Activated naive CD8-positive, alpha-beta T cell treated with anti-CD3 and anti-CD28 coated beads, Interleukin-2, amount 10 ng/mL, durations not matched to agents 7 days and 5 days (primary cell): ENCODE measurements around the gene TNFRSF19. TPM values are rescaled to one million over a fixed set of nuclear protein-coding genes. Genes with fewer than 3 reads are reported as not detected.

ENCODE experiments used
- ATAC-seq: fragments of 150-1000 bp; cut with Tn5 transposase; one replicate; pipeline ENCODE4 v1.10.0; 2021; ENCODE audit warnings: low read depth, moderate library complexity
- POLR2A ChIA-PET: fragments of 350-600 bp; sonication (Branson Sonifier 250); formaldehyde crosslinking; loops from one replicate; lab custom pipeline; 2021; ENCODE audit warnings: antibody characterized with exemption; lab: Charles Lee
- DNase-seq: peaks from one replicate; pipeline ENCODE4 v3.0.0; 2021
- H3K27ac Mint-ChIP-seq: one replicate; pipeline ENCODE4 v1.8.0; 2022; ENCODE audit warnings: mild to moderate bottlenecking, mixed read lengths
- H3K27me3 Mint-ChIP-seq: one replicate; pipeline ENCODE4 v1.8.0; 2022; ENCODE audit warnings: mild to moderate bottlenecking, moderate library complexity, mixed read lengths
- H3K36me3 Mint-ChIP-seq: one replicate; pipeline ENCODE4 v1.8.0; 2021; ENCODE audit warnings: mild to moderate bottlenecking, mixed read lengths
- H3K4me1 Mint-ChIP-seq: one replicate; pipeline ENCODE4 v1.8.0; 2021; ENCODE audit warnings: mixed read lengths
- H3K4me3 Mint-ChIP-seq: one replicate; pipeline ENCODE4 v1.8.0; 2022; ENCODE audit warnings: mild to moderate bottlenecking, moderate library complexity, mixed read lengths
- H3K9me3 Mint-ChIP-seq: one replicate; pipeline ENCODE4 v1.8.0; 2021; ENCODE audit warnings: mixed read lengths
- total RNA-seq, 2 experiments: library from RNA; stranded (reverse); gene quantifications; one replicate each; pipeline ENCODE4 v1.2.3, GENCODE V29; 2021

TNFRSF19 gene
- total RNA-seq, 2 experiments from 2014 or later, result not detected

DNA sequence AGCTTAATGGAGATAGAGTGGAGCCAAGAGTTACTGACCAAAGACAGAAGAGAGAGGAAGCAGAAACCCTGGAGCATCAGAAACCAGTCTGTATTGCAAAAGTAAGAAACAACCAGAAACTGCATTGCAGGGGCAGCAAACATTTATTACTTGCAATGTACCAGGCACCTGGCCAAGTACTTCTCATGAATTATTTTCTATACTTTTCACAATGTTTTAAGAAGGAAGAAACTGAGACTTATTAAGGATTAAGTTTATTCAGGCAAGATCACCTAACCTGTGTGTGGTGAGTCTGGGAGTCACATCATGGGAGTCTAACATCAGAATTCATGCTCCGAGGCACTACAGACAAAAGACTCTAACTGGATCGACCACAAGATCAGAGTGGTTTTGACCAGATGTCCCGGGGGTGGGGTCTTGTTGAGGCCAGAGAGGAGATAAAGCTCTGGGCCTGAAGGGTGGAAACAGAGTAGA is 47.4 kb downstream of the TNFRSF19 start:
- DNase-seq (no peak), ATAC-seq (no peak)
- Mint-ChIP-seq H3K9me3 (no peaks in the 10 kb centered on the region), H3K4me1 (peaks cover 4% of the 10 kb centered on the region), H3K4me3 (no peak overlapping the region), H3K27ac (no peak overlapping the region), H3K27me3 (peaks cover 16% of the 10 kb centered on the region), H3K36me3 (no peaks in the 10 kb centered on the region)
- POLR2A ChIA-PET, result no interaction called here

DNA sequence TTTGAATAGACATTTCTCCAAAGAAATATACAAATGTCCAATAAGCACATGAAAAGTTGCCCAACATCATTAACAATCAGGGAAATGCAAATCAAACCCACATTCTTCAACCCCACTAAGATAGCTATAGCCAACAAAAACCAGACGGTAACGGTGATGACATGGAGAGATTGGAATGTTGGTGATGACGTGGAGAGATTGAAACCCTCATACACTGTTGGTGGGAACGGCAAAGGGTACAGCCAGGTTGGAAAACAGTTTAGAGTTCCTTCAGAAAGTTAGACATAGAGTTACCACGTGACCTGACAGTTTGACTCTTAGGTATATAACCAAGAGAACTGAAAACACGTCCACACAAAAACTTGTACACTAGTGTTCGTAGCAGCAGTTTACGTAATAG is 48.1 kb downstream of the TNFRSF19 start:
- ATAC-seq, result no peak
- POLR2A ChIA-PET, result no interaction called here
- Mint-ChIP-seq H3K9me3 (no peaks in the 10 kb centered on the region), H3K27me3 (peaks cover 12% of the 10 kb centered on the region), H3K27ac (no peak overlapping the region), H3K4me3 (no peak overlapping the region), H3K36me3 (no peaks in the 10 kb centered on the region), H3K4me1 (peaks cover 4% of the 10 kb centered on the region)
- DNase-seq, result no peak

DNA sequence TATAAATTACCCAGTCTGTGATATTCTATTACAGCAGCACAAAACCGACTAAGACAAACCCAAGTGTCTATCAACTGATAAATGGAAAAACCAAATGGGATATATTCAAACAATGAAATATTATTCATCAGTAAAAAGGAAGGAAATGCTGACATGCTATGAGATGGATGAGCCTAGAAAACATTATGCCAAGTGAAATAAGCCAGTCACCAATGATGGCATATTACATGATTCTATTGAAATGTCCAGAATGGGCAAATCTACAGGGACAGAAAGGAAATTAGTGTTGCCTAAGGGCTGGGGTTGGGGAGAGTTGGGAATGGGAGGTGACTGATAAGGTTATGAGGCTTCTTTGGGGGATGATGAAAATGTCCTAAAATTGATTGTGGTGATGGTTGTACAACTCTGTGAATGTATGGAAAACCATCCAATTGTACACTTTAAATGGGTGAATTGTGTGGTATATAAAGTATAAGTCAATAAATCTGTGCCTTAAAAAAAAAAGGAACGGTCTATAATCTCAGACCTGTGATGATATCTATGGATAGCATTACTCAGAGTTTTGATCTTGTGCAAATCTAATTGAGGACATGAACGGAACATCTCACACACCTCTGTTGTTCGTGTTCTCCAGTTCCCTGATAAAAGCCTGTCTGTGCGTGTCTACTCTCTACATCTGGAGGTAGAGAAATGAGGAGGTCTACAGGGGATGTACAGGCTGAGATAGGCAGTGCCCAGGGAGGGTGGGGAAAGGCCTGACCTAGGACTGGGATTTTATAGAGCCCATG is 49.0 kb downstream of the TNFRSF19 start:
- Mint-ChIP-seq H3K4me3 (no peak overlapping the region), H3K27ac (no peak overlapping the region), H3K9me3 (no peaks in the 10 kb centered on the region), H3K36me3 (no peaks in the 10 kb centered on the region), H3K27me3 (peaks cover 5% of the 10 kb centered on the region), H3K4me1 (peaks cover 4% of the 10 kb centered on the region)
- POLR2A ChIA-PET, result no interaction called here
- ATAC-seq (no peak), DNase-seq (no peak)

- H3K4me3 Mint-ChIP-seq, result no peak overlapping the region
- no peak overlapping the region for H3K27ac Mint-ChIP-seq
- no peaks in the 10 kb centered on the region for H3K36me3 Mint-ChIP-seq
- H3K9me3 Mint-ChIP-seq, result no peaks in the 10 kb centered on the region
- H3K4me1 Mint-ChIP-seq, result peaks cover 4% of the 10 kb centered on the region
- ATAC-seq (no peak), DNase-seq (no peak)
- POLR2A ChIA-PET, result no interaction called here
- peaks cover 5% of the 10 kb centered on the region for H3K27me3 Mint-ChIP-seq
Measured at GRCh38 chr13:23620211-23620610, 50.0 kb downstream of the TNFRSF19 start.

- POLR2A ChIA-PET, result no interaction called here
- H3K9me3 Mint-ChIP-seq, result no peaks in the 10 kb centered on the region
- ATAC-seq, result no peak
Measured at GRCh38 chr13:23620613-23621315, 50.6 kb downstream of the TNFRSF19 start.

GRCh38 chr13:23621316-23621645 is 51.1 kb downstream of the TNFRSF19 start:
- H3K9me3 Mint-ChIP-seq, result no peaks in the 10 kb centered on the region
- H3K36me3 Mint-ChIP-seq, result no peaks in the 10 kb centered on the region
- H3K4me3 Mint-ChIP-seq, result no peak overlapping the region
- H3K27me3 Mint-ChIP-seq, result peaks cover 3% of the 10 kb centered on the region
- no peak overlapping the region for H3K27ac Mint-ChIP-seq
- ATAC-seq (no peak), DNase-seq (no peak)
- POLR2A ChIA-PET, result no interaction called here
- peaks cover 4% of the 10 kb centered on the region for H3K4me1 Mint-ChIP-seq

More at GRCh38 chr13:23620613-23621315, 50.6 kb downstream of the TNFRSF19 start:
- Mint-ChIP-seq H3K4me3 (no peak overlapping the region), H3K4me1 (peaks cover 4% of the 10 kb centered on the region), H3K36me3 (no peaks in the 10 kb centered on the region), H3K27me3 (peaks cover 3% of the 10 kb centered on the region), H3K27ac (no peak overlapping the region)
- DNase-seq, result no peak

- Mint-ChIP-seq H3K4me3 (no peak overlapping the region), H3K27me3 (peaks cover 3% of the 10 kb centered on the region), H3K27ac (no peak overlapping the region), H3K9me3 (no peaks in the 10 kb centered on the region), H3K36me3 (no peaks in the 10 kb centered on the region), H3K4me1 (peaks cover under 1% of the 10 kb centered on the region)
- DNase-seq (no peak), ATAC-seq (no peak)
- POLR2A ChIA-PET, result no interaction called here
Measured at GRCh38 chr13:23622985-23623384, 52.8 kb downstream of the TNFRSF19 start.

DNA sequence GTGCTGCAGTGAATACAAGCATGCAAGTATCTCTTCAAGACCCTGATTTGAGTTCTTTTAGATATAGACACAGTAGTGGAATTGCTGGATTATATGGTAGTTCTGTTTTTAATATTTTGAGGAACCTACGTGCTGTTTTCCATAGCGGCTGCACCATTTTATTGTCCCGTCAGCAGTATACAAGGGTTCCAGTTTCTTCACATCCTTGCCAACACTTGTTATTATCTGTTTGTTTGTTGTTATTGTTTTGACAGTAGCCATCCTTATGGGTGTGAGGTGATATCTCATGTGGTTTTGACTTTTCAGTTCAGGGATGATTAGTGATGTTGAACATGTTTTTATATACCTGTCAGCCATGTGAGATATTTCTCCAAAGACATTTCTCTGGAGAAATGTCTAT is 53.2 kb downstream of the TNFRSF19 start:
- Mint-ChIP-seq H3K9me3 (no peaks in the 10 kb centered on the region), H3K4me1 (no peaks in the 10 kb centered on the region), H3K27me3 (peaks cover under 1% of the 10 kb centered on the region), H3K36me3 (no peaks in the 10 kb centered on the region), H3K4me3 (no peak overlapping the region), H3K27ac (no peak overlapping the region)
- POLR2A ChIA-PET, result no interaction called here
- ATAC-seq (no peak), DNase-seq (no peak)

GRCh38 chr13:23626700-23627099 is 56.5 kb downstream of the TNFRSF19 start:
- POLR2A ChIA-PET, result no interaction called here

DNA sequence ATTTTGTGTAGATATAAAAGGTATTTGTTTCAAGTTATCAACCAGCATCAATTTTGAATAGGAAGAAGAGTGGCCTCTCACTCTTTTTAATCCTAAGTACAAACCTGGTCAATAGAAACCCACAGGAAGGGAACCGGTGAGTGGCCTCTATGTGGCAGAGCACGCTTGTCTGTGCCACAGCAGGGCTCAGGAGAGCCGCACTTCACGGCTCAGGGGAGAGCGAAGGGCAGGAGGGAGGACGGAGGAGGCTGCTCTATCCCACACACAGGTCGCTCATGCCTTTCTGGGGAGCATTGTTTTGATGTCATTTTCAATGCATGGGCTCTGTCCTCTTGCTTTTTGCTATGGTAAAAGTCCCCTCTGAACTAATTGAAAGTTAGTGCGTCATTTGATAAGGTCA is 57.2 kb downstream of the TNFRSF19 start:
- Mint-ChIP-seq H3K36me3 (no peaks in the 10 kb centered on the region), H3K27ac (no peak overlapping the region), H3K27me3 (peaks cover under 1% of the 10 kb centered on the region), H3K4me1 (no peaks in the 10 kb centered on the region), H3K4me3 (no peak overlapping the region), H3K9me3 (no peaks in the 10 kb centered on the region)
- no peak for DNase-seq
- no peak for ATAC-seq
- POLR2A ChIA-PET, result no interaction called here

More at GRCh38 chr13:23626700-23627099, 56.5 kb downstream of the TNFRSF19 start:
- Mint-ChIP-seq H3K9me3 (no peaks in the 10 kb centered on the region), H3K27me3 (no peaks in the 10 kb centered on the region), H3K36me3 (no peaks in the 10 kb centered on the region), H3K4me1 (no peaks in the 10 kb centered on the region), H3K27ac (no peak overlapping the region), H3K4me3 (no peak overlapping the region)
- ATAC-seq, result no peak
- DNase-seq, result no peak

DNA sequence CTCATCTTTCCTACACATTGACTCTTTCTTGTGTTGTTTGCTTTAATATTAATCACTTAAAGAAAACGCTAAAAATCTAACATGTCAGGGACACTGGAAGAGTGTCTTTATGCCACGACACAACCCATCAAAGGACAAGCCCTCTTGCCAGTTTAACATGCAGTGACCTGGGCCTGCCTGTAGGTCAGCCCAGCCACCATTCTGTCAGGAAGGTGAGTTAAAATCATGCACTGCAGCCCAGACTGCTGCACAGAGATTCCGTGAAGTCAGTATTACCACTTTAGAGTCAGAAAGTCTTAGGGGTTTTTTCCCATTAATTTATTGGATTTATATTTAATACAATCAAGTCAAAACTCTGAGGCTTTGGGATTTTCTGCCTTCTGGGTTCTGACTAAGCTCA is 58.0 kb downstream of the TNFRSF19 start:
- Mint-ChIP-seq H3K27me3 (peaks cover 4% of the 10 kb centered on the region), H3K4me3 (no peak overlapping the region)
- POLR2A ChIA-PET, result no interaction called here

DNA sequence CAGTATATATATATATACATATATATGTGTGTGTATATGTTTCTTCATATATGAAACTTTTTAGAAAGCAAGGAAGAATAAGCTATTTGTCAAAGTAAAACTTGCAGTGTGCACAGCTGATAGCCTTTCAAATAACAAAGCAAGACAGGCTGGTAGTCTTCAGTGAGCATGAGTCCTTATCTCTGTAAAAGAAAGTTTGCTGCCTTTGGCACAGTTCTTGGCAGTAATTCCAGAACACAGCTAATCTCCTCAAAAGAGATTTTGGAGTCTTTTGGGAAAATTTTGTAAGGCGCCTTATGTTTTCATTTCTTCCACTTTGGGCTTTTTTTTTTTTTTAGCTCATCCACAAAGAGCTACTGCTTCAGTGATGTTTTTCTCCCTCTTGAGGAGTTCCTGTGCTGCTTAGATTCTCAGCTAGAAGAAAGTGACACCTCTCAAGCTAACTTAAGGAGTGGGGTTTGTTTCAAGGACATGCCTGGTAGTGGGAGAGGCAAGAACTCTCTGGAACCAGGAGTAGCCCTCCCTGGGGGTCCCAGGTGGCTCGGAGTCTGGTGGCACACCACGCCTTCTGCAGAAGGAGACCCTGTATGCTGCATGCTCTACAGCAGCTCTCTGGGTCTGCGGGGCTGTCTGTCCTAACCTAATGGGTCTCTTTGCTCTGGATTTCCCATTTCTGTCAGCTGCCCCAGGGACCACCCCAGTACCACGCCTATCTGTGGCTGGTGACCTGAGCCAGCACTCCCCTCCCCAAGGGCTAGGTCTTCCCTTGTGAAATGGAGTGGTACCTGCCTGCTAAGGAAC is 58.8 kb downstream of the TNFRSF19 start:
- H3K36me3 Mint-ChIP-seq, result no peaks in the 10 kb centered on the region
- peaks cover 4% of the 10 kb centered on the region for H3K27me3 Mint-ChIP-seq
- ATAC-seq (no peak), DNase-seq (no peak)
- H3K27ac Mint-ChIP-seq, result no peak overlapping the region
- H3K9me3 Mint-ChIP-seq, result no peaks in the 10 kb centered on the region
- POLR2A ChIA-PET, result no interaction called here
- no peak overlapping the region for H3K4me3 Mint-ChIP-seq
- H3K4me1 Mint-ChIP-seq, result no peaks in the 10 kb centered on the region

More for the DNA sequence above, 58.0 kb downstream of the TNFRSF19 start:
- Mint-ChIP-seq H3K4me1 (no peaks in the 10 kb centered on the region), H3K36me3 (no peaks in the 10 kb centered on the region), H3K27ac (no peak overlapping the region), H3K9me3 (no peaks in the 10 kb centered on the region)
- ATAC-seq, result no peak
- DNase-seq, result no peak

GRCh38 chr13:23629566-23630272 is 59.5 kb downstream of the TNFRSF19 start:
- H3K27me3 Mint-ChIP-seq, result peaks cover 4% of the 10 kb centered on the region
- H3K36me3 Mint-ChIP-seq, result no peaks in the 10 kb centered on the region
- ATAC-seq, result no peak
- H3K27ac Mint-ChIP-seq, result no peak overlapping the region
- H3K4me1 Mint-ChIP-seq, result no peaks in the 10 kb centered on the region
- H3K4me3 Mint-ChIP-seq, result no peak overlapping the region
- POLR2A ChIA-PET, result no interaction called here
- H3K9me3 Mint-ChIP-seq, result no peaks in the 10 kb centered on the region
- DNase-seq, result no peak
